H9 (cell line): ENCODE data around the gene UFC1. TPM values are rescaled to one million over a fixed set of nuclear protein-coding genes. Genes with fewer than 3 reads are reported as not detected.

Experiments
- DNase-seq: peaks from one replicate; pipeline ENCODE4 v3.0.0-alpha.2; 2017
- H2AFZ ChIP-seq: one replicate; pipeline ENCODE4 v1.6.1; 2013; ENCODE audit warnings: mild to moderate bottlenecking, low read length, control low read depth, moderate library complexity
- H2AK5ac ChIP-seq: 2 replicates; pipeline ENCODE4 v1.6.1; 2013; ENCODE audit warnings: low read length, control low read depth, mixed read lengths; ENCODE audit not compliant: insufficient read length
- H2BK120ac ChIP-seq: one replicate; pipeline ENCODE4 v1.6.1; 2013; ENCODE audit warnings: low read depth, mild to moderate bottlenecking, low read length, control low read depth, inconsistent platforms; ENCODE audit not compliant: poor library complexity, severe bottlenecking
- H2BK12ac ChIP-seq: 2 replicates; pipeline ENCODE4 v1.6.1; 2013; ENCODE audit warnings: low read length, control low read depth, mixed read lengths, low read depth; ENCODE audit not compliant: insufficient read length
- H2BK15ac ChIP-seq: 2 replicates; pipeline ENCODE4 v1.6.1; 2013; ENCODE audit warnings: low read depth, low read length, control low read depth
- H2BK20ac ChIP-seq: one replicate; pipeline ENCODE4 v1.6.1; 2013; ENCODE audit warnings: low read depth, mild to moderate bottlenecking, low read length, control low read depth, inconsistent platforms; ENCODE audit not compliant: poor library complexity, severe bottlenecking
- H2BK5ac ChIP-seq: 2 replicates; pipeline ENCODE4 v1.6.1; 2013; ENCODE audit warnings: low read length, control low read depth, mixed read lengths; ENCODE audit not compliant: insufficient read length
- H3K14ac ChIP-seq: 2 replicates; pipeline ENCODE4 v1.6.1; 2013; ENCODE audit warnings: low read length, control low read depth; ENCODE audit not compliant: insufficient read depth
- H3K18ac ChIP-seq: 2 replicates; pipeline ENCODE4 v1.6.1; 2013; ENCODE audit warnings: low read depth, mild to moderate bottlenecking, mixed read lengths, low read length, control low read depth; ENCODE audit not compliant: insufficient read length
- H3K23ac ChIP-seq: 2 replicates; pipeline ENCODE4 v1.6.1; 2013; ENCODE audit warnings: low read length, control low read depth, mixed read lengths, low read depth; ENCODE audit not compliant: insufficient read length
- H3K23me2 ChIP-seq: 2 replicates; pipeline ENCODE4 v1.6.1; 2013; ENCODE audit warnings: low read depth, mild to moderate bottlenecking, mixed read lengths, low read length, control low read depth; ENCODE audit not compliant: insufficient read length, poor library complexity, severe bottlenecking
- H3K27ac ChIP-seq: 2 replicates; pipeline ENCODE4 v1.5.1; 2013; ENCODE audit warnings: low read length, control low read depth, mixed read lengths, low read depth; ENCODE audit not compliant: insufficient read length
- H3K27me3 ChIP-seq: 2 replicates; pipeline ENCODE4 v1.6.1; 2013; ENCODE audit warnings: low read length, control low read depth, inconsistent platforms; ENCODE audit not compliant: insufficient read depth
- H3K4ac ChIP-seq: 2 replicates; pipeline ENCODE4 v1.6.1; 2013; ENCODE audit warnings: low read depth, mild to moderate bottlenecking, control low read depth, inconsistent platforms, low read length, moderate library complexity
- H3K4me1 ChIP-seq: 2 replicates; pipeline ENCODE4 v1.6.1; 2013; ENCODE audit warnings: low read length, control low read depth, inconsistent platforms; ENCODE audit not compliant: insufficient read depth
- H3K4me2 ChIP-seq: 2 replicates; pipeline ENCODE4 v1.6.1; 2013; ENCODE audit warnings: low read length, control low read depth, mixed read lengths; ENCODE audit not compliant: insufficient read length, insufficient read depth
- H3K56ac ChIP-seq: 2 replicates; pipeline ENCODE4 v1.6.1; 2013; ENCODE audit warnings: low read depth, mild to moderate bottlenecking, mixed read lengths, low read length, control low read depth; ENCODE audit not compliant: insufficient read length
- H3K79me1 ChIP-seq: 2 replicates; pipeline ENCODE4 v1.6.1; 2013; ENCODE audit warnings: low read depth, mild to moderate bottlenecking, moderate library complexity, low read length, control low read depth, inconsistent platforms; ENCODE audit not compliant: insufficient read depth, poor library complexity, severe bottlenecking
- H3K79me2 ChIP-seq: 2 replicates; pipeline ENCODE4 v1.6.1; 2013; ENCODE audit warnings: low read length, control low read depth, inconsistent platforms; ENCODE audit not compliant: insufficient read depth
- H3K9ac ChIP-seq: 2 replicates; pipeline ENCODE4 v1.6.1; 2013; ENCODE audit warnings: low read length, control low read depth, mixed read lengths; ENCODE audit not compliant: insufficient read length; ENCODE audit errors: extremely low read depth
- H3K9me3 ChIP-seq: one replicate; pipeline ENCODE4 v1.6.1; 2013; ENCODE audit warnings: low read depth, low read length, inconsistent platforms; ENCODE audit not compliant: control insufficient read depth
- H3T11ph ChIP-seq: one replicate; pipeline ENCODE4 v1.6.1; 2013; ENCODE audit warnings: mild to moderate bottlenecking, low read length, control low read depth, inconsistent platforms
- H4K20me1 ChIP-seq: one replicate; pipeline ENCODE4 v1.6.1; 2013; ENCODE audit not compliant: control insufficient read depth, insufficient read length, insufficient read depth
- H4K5ac ChIP-seq: 2 replicates; pipeline ENCODE4 v1.6.1; 2013; ENCODE audit warnings: low read depth, mild to moderate bottlenecking, mixed read lengths, low read length, control low read depth; ENCODE audit not compliant: insufficient read length
- H4K8ac ChIP-seq: replicated peaks from 2 replicates; pipeline ENCODE4 v1.6.1; 2013; ENCODE audit warnings: low read length, control low read depth, mixed read lengths, low read depth; ENCODE audit not compliant: insufficient read length
- H4K91ac ChIP-seq: 2 replicates; pipeline ENCODE4 v1.6.1; 2013; ENCODE audit warnings: low read depth, mild to moderate bottlenecking, moderate library complexity, mixed read lengths, low read length, control low read depth; ENCODE audit not compliant: insufficient read length
- H3K27ac Mint-ChIP-seq, 3 experiments: 2 replicates in 2 of 3; 3 replicates in 1 of 3; pipeline ENCODE4 v1.8.0; 2020 to 2021; ENCODE audit warnings: mixed read lengths in 3 of 3, mild to moderate bottlenecking in 1 of 3, moderate library complexity in 1 of 3
- H3K27me3 Mint-ChIP-seq: 2 replicates; pipeline ENCODE4 v1.8.0; 2021; ENCODE audit warnings: low read depth, mild to moderate bottlenecking, moderate library complexity, mixed read lengths
- H3K36me3 Mint-ChIP-seq, 3 experiments: 2 replicates in 2 of 3; 3 replicates in 1 of 3; pipeline ENCODE4 v1.8.0; 2020 to 2021; ENCODE audit warnings: low read depth in 3 of 3, mixed read lengths in 3 of 3; ENCODE audit not compliant: insufficient read depth in 1 of 3
- H3K4me1 Mint-ChIP-seq, 2 experiments: 2 replicates each; pipeline ENCODE4 v1.8.0; 2020; ENCODE audit warnings: mixed read lengths in 2 of 2
- H3K4me3 Mint-ChIP-seq, 2 experiments: 2 replicates in 1 of 2; 3 replicates in 1 of 2; pipeline ENCODE4 v1.8.0; 2020 to 2021; ENCODE audit warnings: mild to moderate bottlenecking in 2 of 2, mixed read lengths in 2 of 2, moderate library complexity in 1 of 2
- H3K9me3 Mint-ChIP-seq, 2 experiments: 2 replicates in 1 of 2; 3 replicates in 1 of 2; pipeline ENCODE4 v1.8.0; 2020; ENCODE audit warnings: mild to moderate bottlenecking in 2 of 2, mixed read lengths in 2 of 2, moderate library complexity in 1 of 2
- CTCF ChIP-seq: fragments of 200-600 bp; sonication (generic); conservative IDR thresholded peaks from 3 replicates; pipeline ENCODE4 v1.8.0; 2021; ENCODE audit warnings: antibody characterized with exemption, mild to moderate bottlenecking
- WGBS: extraction: QIAGEN DNeasy Blood & Tissue Kit; methylation state at CpG from one replicate; pipeline ENCODE4 v1.1.7; 2013; ENCODE audit warnings: missing lambda C conversion rate, low lambda C conversion rate, mixed read lengths; ENCODE audit not compliant: insufficient read length; ENCODE audit errors: extremely low coverage; 5-methylcytosine and 5-hydroxymethylcytosine counted together
- total RNA-seq: library from RNA; stranded (reverse); gene quantifications from 2 replicates; pipeline ENCODE4 v1.2.1, GENCODE V29; 2021

UFC1 gene
- total RNA-seq, 1 experiment from 2014 or later: 93.4 TPM

GRCh38 chr1:161207173-161207572, 53.4 kb downstream of the UFC1 start:
- H3K4me3 Mint-ChIP-seq: no peak overlapping the region
- no peak overlapping the region for H3K27ac ChIP-seq
- no peak overlapping the region for H3K23ac ChIP-seq
- no peaks in the 10 kb centered on the region; the same call in 1 of the 2 replicates for H3K27me3 ChIP-seq
- H3K9ac ChIP-seq: no peak overlapping the region
- H2BK5ac ChIP-seq: no peak overlapping the region
- no peaks in the 10 kb centered on the region for H3K9me3 Mint-ChIP-seq
- no peak overlapping the region for H3T11ph ChIP-seq
- no peak for TF ChIP-seq CTCF
- H4K8ac ChIP-seq: no peak overlapping the region
- H2BK12ac ChIP-seq: no peak overlapping the region
- no CpG with 5 or more reads among the region's 8 CpGs for WGBS
- H3K27me3 Mint-ChIP-seq: no peaks in the 10 kb centered on the region
- H3K79me1 ChIP-seq: no peaks in the 10 kb centered on the region
- H3K23me2 ChIP-seq: no peaks in the 10 kb centered on the region
- DNase-seq: no peak
- no peaks in the 10 kb centered on the region for H3K9me3 ChIP-seq
- peaks cover 2% of the 10 kb centered on the region; the same call in 1 of the 2 replicates for H3K4me1 ChIP-seq
- no peak overlapping the region for H2AK5ac ChIP-seq
- H4K5ac ChIP-seq: no peak overlapping the region
- no peak overlapping the region for H2BK20ac ChIP-seq
- H3K56ac ChIP-seq: no peak overlapping the region
- peaks cover 12 to 13% of the 10 kb centered on the region in 2 experiments for H3K4me1 Mint-ChIP-seq
- no peaks in the 10 kb centered on the region for H3K79me2 ChIP-seq
- no peak overlapping the region for H3K18ac ChIP-seq
- H2AFZ ChIP-seq: no peak overlapping the region
- no peak overlapping the region for H3K27ac Mint-ChIP-seq
- H3K36me3 Mint-ChIP-seq: peaks cover 32 to 66% (median 65%) of the 10 kb centered on the region in 3 experiments
- H4K91ac ChIP-seq: no peak overlapping the region
- no peak overlapping the region for H2BK120ac ChIP-seq
- no peaks in the 10 kb centered on the region for H4K20me1 ChIP-seq
- H3K4ac ChIP-seq: no peak overlapping the region
- H2BK15ac ChIP-seq: no peak overlapping the region
- no peak overlapping the region for H3K14ac ChIP-seq
- no peak overlapping the region for H3K4me2 ChIP-seq

Other genes starting within 250 kb of the UFC1 start
- gene ITLN2, start 199.2 kb upstream of the UFC1 start, total RNA-seq: 2.4 and 2.9 TPM in 2 replicates
- gene F11R, start 132.8 kb upstream of the UFC1 start, total RNA-seq: 159 and 174 TPM in 2 replicates
- gene TSTD1, start 115.0 kb upstream of the UFC1 start, total RNA-seq: 73.7 and 77.0 TPM in 2 replicates
- 58.6 and 59.2 TPM in 2 replicates for gene USF1, start 108.0 kb upstream of the UFC1 start, total RNA-seq
- 0.13 TPM in 2 replicates for gene ARHGAP30, start 84.1 kb upstream of the UFC1 start, total RNA-seq
- gene NECTIN4, start 64.4 kb upstream of the UFC1 start, total RNA-seq: 0.33 and 0.64 TPM in 2 replicates
- 6.6 and 7.0 TPM in 2 replicates for gene KLHDC9, start 55.6 kb upstream of the UFC1 start, total RNA-seq
- 71.8 and 76.1 TPM in 2 replicates for gene PFDN2, start 35.9 kb upstream of the UFC1 start, total RNA-seq
- gene NIT1, start 35.9 kb upstream of the UFC1 start, total RNA-seq: 39.0 and 39.6 TPM in 2 replicates
- 44.7 and 46.7 TPM in 2 replicates for gene DEDD, start 21.3 kb upstream of the UFC1 start, total RNA-seq
- gene USP21, start 5.5 kb downstream of the UFC1 start, total RNA-seq: 17.9 and 18.4 TPM in 2 replicates
- 33.4 and 39.8 TPM in 2 replicates for gene PPOX, start 12.4 kb downstream of the UFC1 start, total RNA-seq
- gene B4GALT3, start 23.5 kb downstream of the UFC1 start, total RNA-seq: 31.8 and 33.1 TPM in 2 replicates
- 7.0 and 9.1 TPM in 2 replicates for gene ADAMTS4, start 45.1 kb downstream of the UFC1 start, total RNA-seq
- gene NDUFS2, start 48.4 kb downstream of the UFC1 start, total RNA-seq: 80.3 and 84.5 TPM in 2 replicates
- gene FCER1G, start 61.3 kb downstream of the UFC1 start, total RNA-seq: 0.44 and 0.90 TPM in 2 replicates
- not detected in 2 replicates for gene APOA2, start 69.7 kb downstream of the UFC1 start, total RNA-seq
- 12.8 and 13.5 TPM in 2 replicates for gene TOMM40L, start 72.1 kb downstream of the UFC1 start, total RNA-seq
- gene NR1I3, start 84.2 kb downstream of the UFC1 start, total RNA-seq: not detected in 2 replicates
- 0.66 and 0.83 TPM in 2 replicates for gene PCP4L1, start 104.8 kb downstream of the UFC1 start, total RNA-seq
- 2.7 and 3.6 TPM in 2 replicates for gene MPZ, start 156.0 kb downstream of the UFC1 start, total RNA-seq
- 198 and 206 TPM in 2 replicates for gene SDHC, start 160.4 kb downstream of the UFC1 start, total RNA-seq
- not detected in 2 replicates for gene CFAP126, start 213.9 kb downstream of the UFC1 start, total RNA-seq